OCI-LY7 (cell line): ENCODE data around the gene LARP1. TPM values are rescaled to one million over a fixed set of nuclear protein-coding genes. Genes with fewer than 3 reads are reported as not detected.

Experiments
- BruUV-seq: library from RNA; stranded (reverse); fragments of 400-500 nt; replicated peaks from 2 replicates; lab custom pipeline; 2021; lab: Mats Ljungman, UMichigan
- CTCF ChIA-PET: fragments of 300-600 bp; sonication (Branson Sonifier 250); formaldehyde crosslinking; loops from one replicate; lab custom pipeline; 2022; ENCODE audit warnings: antibody characterized with exemption; ENCODE audit not compliant: unreplicated experiment; lab: Charles Lee
- POLR2A ChIA-PET: fragments of 300-600 bp; sonication (Branson Sonifier 250); formaldehyde crosslinking; loops from one replicate; lab custom pipeline; 2022; ENCODE audit warnings: antibody characterized with exemption; lab: Charles Lee
- DNase-seq: peaks from one replicate; pipeline ENCODE4 v3.0.0-alpha.2; 2015; ENCODE audit warnings: low spot score
- H2AFZ ChIP-seq: fragments of 200-600 bp; sonication (generic), shearing (Covaris generic); 2 replicates; pipeline ENCODE4 v1.6.1; 2014; ENCODE audit warnings: mild to moderate bottlenecking, antibody characterized with exemption, low read length, moderate library complexity
- H3K27ac ChIP-seq: fragments of 200-600 bp; sonication (generic); 2 replicates; pipeline ENCODE4 v1.5.1; 2014; ENCODE audit warnings: mixed run types, low read depth, mild to moderate bottlenecking, moderate library complexity, low read length, inconsistent platforms; ENCODE audit not compliant: poor library complexity, severe bottlenecking
- H3K36me3 ChIP-seq: fragments of 200-600 bp; sonication (generic); 2 replicates; pipeline ENCODE4 v1.6.1; 2014; ENCODE audit warnings: mild to moderate bottlenecking, antibody characterized with exemption, low read length, moderate library complexity, mixed read lengths; ENCODE audit not compliant: insufficient read depth
- H3K4me1 ChIP-seq: fragments of 200-600 bp; sonication (generic); 2 replicates; pipeline ENCODE4 v1.5.1; 2014; ENCODE audit warnings: mild to moderate bottlenecking, low read length; ENCODE audit not compliant: insufficient read depth, poor library complexity, severe bottlenecking
- H3K4me2 ChIP-seq: fragments of 200-600 bp; sonication (generic); 2 replicates; pipeline ENCODE4 v1.6.1; 2014; ENCODE audit warnings: mild to moderate bottlenecking, low read length
- H3K4me3 ChIP-seq: fragments of 200-600 bp; sonication (generic); 2 replicates; pipeline ENCODE4 v1.5.1; 2014; ENCODE audit warnings: mild to moderate bottlenecking, low read depth, low read length; ENCODE audit not compliant: poor library complexity, severe bottlenecking
- H3K79me2 ChIP-seq: fragments of 200-600 bp; sonication (generic); 2 replicates; pipeline ENCODE4 v1.6.1; 2016; ENCODE audit warnings: low read depth, mild to moderate bottlenecking, low read length, moderate library complexity, mixed read lengths; ENCODE audit not compliant: insufficient read depth
- H3K9me2 ChIP-seq: fragments of 200-600 bp; sonication (generic); 2 replicates; pipeline ENCODE4 v1.6.1; 2016; ENCODE audit warnings: mild to moderate bottlenecking, low read length, mixed read lengths; ENCODE audit not compliant: insufficient read depth
- H3K9me3 ChIP-seq: fragments of 200-600 bp; sonication (generic); 2 replicates; pipeline ENCODE4 v1.6.1; 2014; ENCODE audit warnings: mild to moderate bottlenecking, mixed run types, low read length, mixed read lengths
- H4K20me1 ChIP-seq: fragments of 200-600 bp; sonication (generic); 2 replicates; pipeline ENCODE4 v1.6.1; 2014; ENCODE audit warnings: mild to moderate bottlenecking, antibody characterized with exemption, low read length, moderate library complexity, mixed read lengths; ENCODE audit not compliant: insufficient read depth
- CTCF ChIP-seq: fragments of 200-600 bp; sonication (generic); conservative IDR thresholded peaks from 2 replicates; pipeline ENCODE4 v1.5.1; 2014; ENCODE audit warnings: mild to moderate bottlenecking, antibody characterized with exemption, low read length, moderate library complexity, mixed read lengths
- EZH2phosphoT487 ChIP-seq: fragments of 200-600 bp; sonication (generic); IDR thresholded peaks from 2 replicates; pipeline ENCODE4 v1.6.1; 2018; ENCODE audit warnings: low read depth, borderline replicate concordance, mild to moderate bottlenecking, mixed run types, antibody characterized with exemption, low read length, moderate library complexity, mixed read lengths
- intact Hi-C: fragments of 100-400 bp; cut with micrococcal nuclease; formaldehyde crosslinking; loops from one replicate; pipeline ENCODE4 v1.10.0; 2022; ENCODE audit not compliant: unreplicated experiment
- total RNA-seq, 2 experiments: library from RNA; depleted of rRNA in 1 of 2; stranded (reverse); fragments of >200 nt in 1 of 2; shearing (Covaris generic) in 1 of 2; gene quantifications; 2 replicates each; pipeline ENCODE4 v1.2.3, GENCODE V29; 2014 to 2022

LARP1 gene
- total RNA-seq, 2 experiments from 2014 or later: 71.1 to 274 TPM

- no TSS peak for BruUV-seq
- Histone ChIP-seq H3K79me2 (no peaks in the 10 kb centered on the region), H3K27ac (no peak overlapping the region), H3K9me2 (no peaks in the 10 kb centered on the region), H3K9me3 (no peaks in the 10 kb centered on the region), H4K20me1 (no peaks in the 10 kb centered on the region), H3K4me1 (no peaks in the 10 kb centered on the region), H3K4me3 (no peak overlapping the region), H3K4me2 (no peak overlapping the region), H2AFZ (no peak overlapping the region), H3K36me3 (no peaks in the 10 kb centered on the region)
- ChIA-PET POLR2A (interaction anchor here (0.6 to 0.7 kb wide), 3 partner anchors 10 to 541 kb away, joined by 3 to 4 read pairs (median 3); no protein-coding TSS in a partner anchor), CTCF (no interaction called here)
- no peak for DNase-seq
- intact Hi-C loops: no loop called here
- no peak for TF ChIP-seq EZH2phosphoT487
- TF ChIP-seq CTCF: no peak
These were observed 33.6 kb upstream of the LARP1 start for GRCh38 chr5:154721481-154722058.

- H3K27ac ChIP-seq: no peak overlapping the region
- no peaks in the 10 kb centered on the region for H3K9me3 ChIP-seq
- H3K9me2 ChIP-seq: no peaks in the 10 kb centered on the region
- TF ChIP-seq CTCF (no peak), EZH2phosphoT487 (no peak)
- no peak overlapping the region for H3K4me3 ChIP-seq
- no peaks in the 10 kb centered on the region for H3K4me1 ChIP-seq
- no peaks in the 10 kb centered on the region for H3K79me2 ChIP-seq
- no peak overlapping the region for H3K4me2 ChIP-seq
- H2AFZ ChIP-seq: no peak overlapping the region
- no peaks in the 10 kb centered on the region for H3K36me3 ChIP-seq
- ChIA-PET CTCF (no interaction called here), POLR2A (no interaction called here)
- no TSS peak for BruUV-seq
- no peak for DNase-seq
- intact Hi-C loops: no loop called here
- H4K20me1 ChIP-seq: no peaks in the 10 kb centered on the region
These were observed 33.1 kb upstream of the LARP1 start for GRCh38 chr5:154722097-154722496.

- Histone ChIP-seq H3K36me3 (no peaks in the 10 kb centered on the region), H4K20me1 (no peaks in the 10 kb centered on the region), H3K27ac (no peak overlapping the region), H2AFZ (no peak overlapping the region), H3K9me3 (no peaks in the 10 kb centered on the region), H3K4me2 (no peak overlapping the region), H3K4me1 (no peaks in the 10 kb centered on the region), H3K4me3 (no peak overlapping the region), H3K9me2 (no peaks in the 10 kb centered on the region), H3K79me2 (no peaks in the 10 kb centered on the region)
- TF ChIP-seq EZH2phosphoT487 (no peak), CTCF (no peak)
- CTCF ChIA-PET: interaction anchor here (0.7 kb wide), 1 partner anchor 9 kb away, joined by 3 read pairs; no protein-coding TSS in a partner anchor
- no peak for DNase-seq
- BruUV-seq: no TSS peak
- POLR2A ChIA-PET: no interaction called here
- intact Hi-C loops: no loop called here
These were observed 32.2 kb upstream of the LARP1 start for GRCh38 chr5:154722936-154723335.
